Endothelial cell of umbilical vein (primary cell): ENCODE measurements around the gene SWI5.

ENCODE experiments used
- EZH2 ChIP-seq: IDR thresholded peaks from 2 replicates; pipeline ENCODE4 v1.6.1; 2012; ENCODE audit warnings: borderline replicate concordance, low read depth, mild to moderate bottlenecking, moderate library complexity, low read length, inconsistent platforms; ENCODE audit not compliant: severe bottlenecking
- JUN ChIP-seq: IDR thresholded peaks from 2 replicates; pipeline ENCODE4 v1.6.1; 2011; ENCODE audit warnings: borderline replicate concordance, low read depth; ENCODE audit not compliant: insufficient read length, insufficient read depth
- MYC ChIP-seq: IDR thresholded peaks from one replicate; pipeline ENCODE4 v1.6.1; 2011; ENCODE audit warnings: mild to moderate bottlenecking, low read depth, low read length
- POLR2A ChIP-seq: IDR thresholded peaks from 2 replicates; pipeline ENCODE4 v1.6.1; 2012; ENCODE audit warnings: low read depth, mild to moderate bottlenecking, control low read depth, low read length
- POLR2AphosphoS5 ChIP-seq: IDR thresholded peaks from 2 replicates; pipeline ENCODE4 v1.6.1; 2012; ENCODE audit warnings: low read depth, mild to moderate bottlenecking, control low read depth, low read length, moderate library complexity; ENCODE audit not compliant: insufficient read depth
- TF ChIP-seq, protein P1 (sequence below), 2 donors: IDR thresholded peaks; 1 replicate in 1 of 2; 2 replicates in 1 of 2; pipeline ENCODE4 v1.5.1; 2011; ENCODE audit warnings: low read length in 2 of 2, mild to moderate bottlenecking in 2 of 2, moderate library complexity in 2 of 2, control low read depth in 1 of 2, inconsistent platforms in 1 of 2, low read depth in 1 of 2; ENCODE audit not compliant: insufficient read depth in 1 of 2; ENCODE audit errors: extremely low read depth in 1 of 2
- TF ChIP-seq, protein P2 (sequence below): IDR thresholded peaks from 2 replicates; pipeline ENCODE4 v1.6.1; 2011; ENCODE audit not compliant: insufficient read depth, insufficient read length

DNA sequence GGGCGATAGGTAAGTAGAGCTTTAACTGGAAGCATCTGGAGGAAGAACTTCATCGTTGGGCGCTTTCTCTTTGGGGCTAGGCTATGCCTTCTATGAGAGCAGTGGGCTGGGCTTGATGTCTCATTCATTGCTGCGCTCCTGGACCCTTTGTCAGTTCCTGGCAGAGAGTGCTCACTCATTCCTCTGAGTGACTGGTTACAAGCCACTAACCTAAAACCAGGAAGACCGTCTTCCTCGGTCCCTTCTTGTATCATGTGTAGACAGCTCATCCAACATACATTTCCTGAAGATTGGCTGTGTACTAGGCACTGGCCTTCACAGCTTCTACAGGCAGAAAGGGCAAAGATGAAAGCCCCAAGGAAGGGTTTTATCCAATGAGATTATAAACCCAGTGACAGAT, 6.4 kb downstream of the SWI5 start:
- TF ChIP-seq EZH2 (no peak), JUN (no peak), POLR2A (no peak), POLR2AphosphoS5 (peak; percentile 82), MYC (no peak)
- TF ChIP-seq, protein P1, sequence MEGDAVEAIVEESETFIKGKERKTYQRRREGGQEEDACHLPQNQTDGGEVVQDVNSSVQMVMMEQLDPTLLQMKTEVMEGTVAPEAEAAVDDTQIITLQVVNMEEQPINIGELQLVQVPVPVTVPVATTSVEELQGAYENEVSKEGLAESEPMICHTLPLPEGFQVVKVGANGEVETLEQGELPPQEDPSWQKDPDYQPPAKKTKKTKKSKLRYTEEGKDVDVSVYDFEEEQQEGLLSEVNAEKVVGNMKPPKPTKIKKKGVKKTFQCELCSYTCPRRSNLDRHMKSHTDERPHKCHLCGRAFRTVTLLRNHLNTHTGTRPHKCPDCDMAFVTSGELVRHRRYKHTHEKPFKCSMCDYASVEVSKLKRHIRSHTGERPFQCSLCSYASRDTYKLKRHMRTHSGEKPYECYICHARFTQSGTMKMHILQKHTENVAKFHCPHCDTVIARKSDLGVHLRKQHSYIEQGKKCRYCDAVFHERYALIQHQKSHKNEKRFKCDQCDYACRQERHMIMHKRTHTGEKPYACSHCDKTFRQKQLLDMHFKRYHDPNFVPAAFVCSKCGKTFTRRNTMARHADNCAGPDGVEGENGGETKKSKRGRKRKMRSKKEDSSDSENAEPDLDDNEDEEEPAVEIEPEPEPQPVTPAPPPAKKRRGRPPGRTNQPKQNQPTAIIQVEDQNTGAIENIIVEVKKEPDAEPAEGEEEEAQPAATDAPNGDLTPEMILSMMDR (IDR thresholded peaks at IDR 0.05; ENCODE audit: extremely low read depth in 1 of 2, insufficient read depth in 1 of 2, low read depth in 1 of 2, low read length in 2 of 2): no peak
- TF ChIP-seq, protein P2, sequence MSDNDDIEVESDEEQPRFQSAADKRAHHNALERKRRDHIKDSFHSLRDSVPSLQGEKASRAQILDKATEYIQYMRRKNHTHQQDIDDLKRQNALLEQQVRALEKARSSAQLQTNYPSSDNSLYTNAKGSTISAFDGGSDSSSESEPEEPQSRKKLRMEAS: no peak
